ENCODE data around the gene RPS6KL1. TPM values are rescaled to one million over a fixed set of nuclear protein-coding genes. Genes with fewer than 3 reads are reported as not detected.

The RPS6KL1 gene
- total RNA-seq, 1 experiment from 2014 or later, result 9.8 TPM

DNA sequence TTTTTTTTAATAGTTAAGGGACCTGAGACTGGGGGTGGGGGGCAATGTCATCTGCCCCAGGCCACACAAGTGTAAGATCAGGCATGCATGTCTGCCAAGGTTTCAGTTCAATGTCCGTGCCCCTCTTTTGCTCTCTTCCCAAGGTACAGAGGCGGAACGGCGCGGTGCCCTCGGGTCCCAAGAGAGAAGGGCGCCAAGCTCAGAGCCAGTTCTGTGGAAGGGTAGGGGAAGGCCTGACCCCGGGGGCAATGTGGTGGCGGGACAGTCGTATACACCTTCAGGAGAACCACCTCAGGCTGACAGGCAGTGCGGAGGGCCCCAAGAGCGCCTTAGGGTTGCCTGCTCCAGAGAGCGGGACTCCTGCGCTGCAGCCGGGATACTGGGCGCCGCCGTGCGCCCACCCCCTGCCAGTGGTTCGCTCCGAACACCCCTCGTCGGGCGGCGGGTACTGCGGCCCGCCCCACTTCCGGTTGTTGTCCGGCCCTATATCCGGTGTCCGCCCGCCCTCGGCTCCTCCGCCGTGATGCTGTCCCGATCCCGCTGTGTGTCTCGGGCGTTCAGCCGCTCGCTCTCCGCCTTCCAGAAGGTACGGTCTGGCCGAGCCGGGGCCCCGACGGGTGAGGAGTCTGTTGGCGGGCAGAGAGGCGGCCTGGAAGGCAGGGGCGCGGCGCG lies 41.5 kb downstream of the RPS6KL1 start, which contains the start of gene DLST:
TSS of gene DLST (plus strand) at position 486 of the 672 bp plus-strand sequence. CDS start at position 524, 38 bp downstream.
- H3K4me1 ChIP-seq, result peaks cover 19% of the 10 kb centered on the region
- H3K9me3 ChIP-seq, result no peaks in the 10 kb centered on the region
- no TSS peak for BruUV-seq (replicated peaks)
- POLR2A ChIA-PET, result no interaction called here
- no peaks in the 10 kb centered on the region for H3K9me3 Mint-ChIP-seq (ENCODE audit: unreplicated experiment)
- H3K36me3 ChIP-seq (ENCODE audit: control insufficient read depth, insufficient read depth, low read length), result no peaks in the 10 kb centered on the region; the same call in 1 of the 2 replicates
- no peaks in the 10 kb centered on the region for H3K27me3 Mint-ChIP-seq (ENCODE audit: insufficient read depth, unreplicated experiment)
- H3K36me3 Mint-ChIP-seq (ENCODE audit: insufficient read depth, unreplicated experiment), result peaks cover 25% of the 10 kb centered on the region
- peak; percentile 89 to 94 for DNase-seq
- no peaks in the 10 kb centered on the region for H3K27me3 ChIP-seq (replicated peaks; ENCODE audit: control insufficient read depth, insufficient read depth, low read length)
- peak within 1 kb of the TSS; percentile 93 for H3K4me3 ChIP-seq (ENCODE audit: low read depth, low read length)
- CTCF ChIA-PET, result no interaction called here
- peak within 1 kb of the TSS; percentile 91 for H3K27ac Mint-ChIP-seq (ENCODE audit: unreplicated experiment)
- H3K4me3 Mint-ChIP-seq (ENCODE audit: unreplicated experiment), result peak within 1 kb of the TSS; percentile 95
- H3K4me1 Mint-ChIP-seq (ENCODE audit: low read depth, unreplicated experiment), result peaks cover 44% of the 10 kb centered on the region
- intact Hi-C loops (cut with micrococcal nuclease; ENCODE audit: unreplicated experiment), result loop anchor here (1.0 kb wide), 1 partner anchor 24 kb away; no protein-coding TSS in a partner anchor
- TF ChIP-seq, protein P1, sequence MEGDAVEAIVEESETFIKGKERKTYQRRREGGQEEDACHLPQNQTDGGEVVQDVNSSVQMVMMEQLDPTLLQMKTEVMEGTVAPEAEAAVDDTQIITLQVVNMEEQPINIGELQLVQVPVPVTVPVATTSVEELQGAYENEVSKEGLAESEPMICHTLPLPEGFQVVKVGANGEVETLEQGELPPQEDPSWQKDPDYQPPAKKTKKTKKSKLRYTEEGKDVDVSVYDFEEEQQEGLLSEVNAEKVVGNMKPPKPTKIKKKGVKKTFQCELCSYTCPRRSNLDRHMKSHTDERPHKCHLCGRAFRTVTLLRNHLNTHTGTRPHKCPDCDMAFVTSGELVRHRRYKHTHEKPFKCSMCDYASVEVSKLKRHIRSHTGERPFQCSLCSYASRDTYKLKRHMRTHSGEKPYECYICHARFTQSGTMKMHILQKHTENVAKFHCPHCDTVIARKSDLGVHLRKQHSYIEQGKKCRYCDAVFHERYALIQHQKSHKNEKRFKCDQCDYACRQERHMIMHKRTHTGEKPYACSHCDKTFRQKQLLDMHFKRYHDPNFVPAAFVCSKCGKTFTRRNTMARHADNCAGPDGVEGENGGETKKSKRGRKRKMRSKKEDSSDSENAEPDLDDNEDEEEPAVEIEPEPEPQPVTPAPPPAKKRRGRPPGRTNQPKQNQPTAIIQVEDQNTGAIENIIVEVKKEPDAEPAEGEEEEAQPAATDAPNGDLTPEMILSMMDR (IDR thresholded peaks at IDR 0.05; ENCODE audit: insufficient read depth in 1 of 2, low read depth in 1 of 2, low read length in 1 of 2, severe bottlenecking in 1 of 2, unreplicated experiment in 1 of 2), result no peak

DNA sequence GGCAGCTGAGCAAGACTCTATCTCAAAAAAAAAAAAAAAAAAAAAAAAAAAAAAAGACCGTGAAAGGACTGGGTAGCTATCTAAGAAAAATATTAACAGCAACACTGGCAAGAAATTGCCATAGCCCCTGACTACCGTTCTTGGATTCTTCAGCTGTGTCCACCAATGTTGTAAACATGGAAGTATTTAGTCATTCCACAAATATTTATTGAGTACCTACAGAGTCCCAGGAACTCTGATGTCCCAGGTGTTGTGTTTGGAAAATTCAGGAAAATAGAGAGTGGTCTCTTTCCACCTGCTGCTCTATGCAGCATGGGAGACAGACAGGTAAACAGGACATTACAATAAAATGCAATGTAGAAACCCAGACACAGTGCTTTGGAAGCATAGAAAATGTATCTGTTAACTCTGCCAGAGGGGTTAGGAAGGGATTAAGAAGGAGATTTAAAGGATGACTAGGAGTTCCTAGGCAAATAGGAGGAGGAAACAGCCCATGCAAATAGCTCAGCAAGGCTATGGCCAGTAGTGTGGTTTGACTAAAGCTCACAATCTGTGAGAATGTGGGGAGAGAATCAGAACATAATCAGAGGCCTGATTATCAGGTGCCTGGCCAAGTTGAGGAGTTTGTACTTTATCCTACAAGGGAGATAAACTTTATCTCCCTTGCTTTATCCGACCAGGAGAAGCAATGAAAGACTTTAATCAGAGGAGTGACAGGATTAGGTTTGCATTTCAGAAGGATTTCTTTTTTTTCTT lies 43.5 kb downstream of the RPS6KL1 start:
- peak; percentile 53 to 60 for DNase-seq
- Histone ChIP-seq H3K9me3 (no peaks in the 10 kb centered on the region), H3K27me3 (replicated peaks; ENCODE audit: control insufficient read depth, insufficient read depth, low read length) (no peaks in the 10 kb centered on the region), H3K4me1 (peaks cover 19% of the 10 kb centered on the region), H3K4me3 (ENCODE audit: low read depth, low read length) (no peak overlapping the region), H3K36me3 (ENCODE audit: control insufficient read depth, insufficient read depth, low read length) (no peaks in the 10 kb centered on the region)
- intact Hi-C loops (cut with micrococcal nuclease; ENCODE audit: unreplicated experiment), result loop anchor here (1.0 kb wide), 1 partner anchor 9 kb away; no protein-coding TSS in a partner anchor
- Mint-ChIP-seq H3K9me3 (ENCODE audit: unreplicated experiment) (no peaks in the 10 kb centered on the region), H3K27me3 (ENCODE audit: insufficient read depth, unreplicated experiment) (no peaks in the 10 kb centered on the region), H3K4me1 (ENCODE audit: low read depth, unreplicated experiment) (peaks cover 37% of the 10 kb centered on the region), H3K4me3 (ENCODE audit: unreplicated experiment) (peak overlapping the region; percentile 2), H3K27ac (ENCODE audit: unreplicated experiment) (peak overlapping the region; percentile 10), H3K36me3 (ENCODE audit: insufficient read depth, unreplicated experiment) (peaks cover 16% of the 10 kb centered on the region)
- ChIA-PET CTCF (interaction anchor here (0.6 to 3.1 kb wide), 13 partner anchors 9 to 643 kb away, joined by 3 to 48 read pairs (median 4); partner anchors contain the start of gene RPS6KL1), POLR2A (interaction anchor here (0.6 kb wide), 1 partner anchor 9 kb away, joined by 4 read pairs; no protein-coding TSS in a partner anchor)
- TF ChIP-seq, protein P1 (IDR thresholded peaks at IDR 0.05; ENCODE audit: insufficient read depth in 1 of 2, low read depth in 1 of 2, low read length in 1 of 2, severe bottlenecking in 1 of 2, unreplicated experiment in 1 of 2), result no peak
- BruUV-seq (replicated peaks), result no TSS peak
